Measurements from ENCODE around the gene NEK10. TPM values are rescaled to one million over a fixed set of nuclear protein-coding genes. Genes with fewer than 3 reads are reported as not detected.
"Not testable (repeated sequence)": the region's sequence is repeated elsewhere in the genome, so short reads cannot be mapped to it uniquely, and the experiment has no call there.

NEK10 gene
- total RNA-seq, 1 experiment from 2014 or later: 0.29 TPM

DNA sequence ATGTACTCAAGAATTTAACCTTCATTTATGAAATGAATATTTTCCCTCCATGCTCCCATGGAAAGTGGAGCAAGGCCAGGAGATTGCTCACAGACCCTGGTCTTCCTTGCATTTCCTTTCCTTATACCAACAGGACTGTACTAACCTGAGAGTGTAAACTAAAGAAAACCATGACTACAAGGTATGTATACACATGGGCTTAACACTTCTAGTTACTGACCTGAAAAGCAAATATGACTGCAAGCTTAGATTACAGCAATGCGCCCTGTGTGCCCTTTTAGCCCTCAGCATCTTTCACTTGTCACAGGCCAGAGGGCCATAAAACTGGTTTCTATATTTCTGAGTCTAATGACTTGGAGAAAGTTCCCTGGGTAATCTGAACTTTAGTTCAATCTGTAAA lies 52.1 kb downstream of the NEK10 start:
- DNase-seq (ENCODE audit: low read depth): no peak

DNA sequence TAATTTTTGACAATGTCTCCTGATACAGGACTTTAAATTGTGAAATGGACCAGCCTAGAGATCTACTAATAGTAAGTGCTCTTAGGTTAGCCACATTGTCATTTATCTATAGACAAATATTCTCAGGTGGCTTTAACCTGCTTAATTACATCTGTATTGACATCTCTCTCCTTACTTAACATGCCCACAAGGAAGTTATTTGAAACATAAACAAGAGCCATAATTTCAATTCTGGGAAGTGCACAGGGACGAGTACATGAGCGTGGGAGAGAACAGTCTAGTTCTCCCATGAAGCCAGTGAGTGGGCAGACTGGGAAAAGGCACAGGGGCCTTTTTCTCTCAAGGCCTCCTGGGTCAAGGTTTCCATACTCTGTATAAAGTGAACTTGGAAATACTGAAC lies 54.2 kb downstream of the NEK10 start:
- no peak for DNase-seq (ENCODE audit: low read depth)

- DNase-seq (ENCODE audit: low read depth): peak; percentile 53
Measured at GRCh38 chr3:27312044-27312668, 57.0 kb downstream of the NEK10 start.

DNA sequence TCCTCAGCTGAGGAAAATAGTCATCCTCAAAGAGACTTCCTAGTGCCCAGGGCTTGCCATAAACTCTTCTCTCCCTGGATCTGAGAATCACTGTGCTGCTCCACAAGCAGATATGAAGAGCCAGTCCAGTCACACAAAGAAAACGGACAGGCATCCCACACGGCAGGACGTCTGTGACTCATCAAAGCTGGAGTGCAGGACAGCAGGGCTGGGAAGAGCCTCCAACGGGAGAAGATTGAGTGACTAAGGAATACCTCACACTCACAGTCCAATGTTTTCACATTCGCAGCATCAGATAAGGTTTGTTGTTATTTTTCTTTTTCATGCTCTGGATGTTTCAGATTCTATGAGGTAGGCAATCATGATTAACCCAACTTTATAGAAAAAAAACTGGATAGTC lies 57.8 kb downstream of the NEK10 start:
- peak; percentile 93 for DNase-seq (ENCODE audit: low read depth)

- no peak for DNase-seq (ENCODE audit: low read depth)
Measured at GRCh38 chr3:27310688-27311087, 58.5 kb downstream of the NEK10 start.

- DNase-seq (ENCODE audit: low read depth): no peak
Measured at GRCh38 chr3:27307566-27307965, 61.6 kb downstream of the NEK10 start.

DNA sequence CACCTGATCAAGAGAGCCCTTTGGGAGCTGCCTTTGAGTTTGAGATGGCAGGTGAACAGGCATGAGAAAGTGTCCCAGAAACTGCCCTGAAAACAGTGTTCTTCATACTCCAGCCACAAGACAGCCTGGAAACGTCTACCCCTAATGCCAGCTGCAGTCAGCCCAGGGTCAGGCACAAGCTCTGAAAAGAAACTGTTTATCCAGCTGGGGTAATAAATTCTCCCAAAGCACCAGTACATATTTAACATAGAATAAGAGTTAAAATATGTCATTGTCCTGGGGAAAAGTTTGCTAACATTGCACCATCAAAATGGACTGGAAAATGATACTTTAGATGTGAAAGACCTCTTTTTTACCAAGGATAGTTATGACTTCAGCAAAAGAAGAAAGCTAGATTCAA lies 66.3 kb downstream of the NEK10 start:
- DNase-seq (ENCODE audit: low read depth): no peak

DNA sequence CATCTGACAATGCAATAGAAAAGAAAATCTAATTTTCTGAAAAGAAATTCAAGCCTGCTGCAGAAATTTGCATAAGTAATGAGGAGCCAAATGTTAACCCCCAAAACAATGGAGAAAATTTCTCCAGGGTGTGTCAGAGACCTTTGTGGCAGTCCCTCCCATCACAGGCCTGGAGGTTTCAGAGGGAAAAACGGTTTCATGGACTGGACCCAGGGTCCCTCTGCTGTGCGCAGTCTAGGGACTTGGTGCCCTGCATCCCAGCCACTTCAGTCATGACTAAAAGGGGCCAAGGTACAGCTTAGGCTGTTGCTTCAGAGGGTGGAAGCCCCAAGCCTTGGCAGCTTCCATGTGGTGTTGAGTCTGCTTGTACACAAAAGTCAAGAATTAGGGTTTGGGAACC lies 70.2 kb downstream of the NEK10 start:
- DNase-seq (ENCODE audit: low read depth): not testable (repeated sequence)

GRCh38 chr3:27293939-27294338 lies 75.2 kb downstream of the NEK10 start:
- peak; percentile 3 for DNase-seq (ENCODE audit: low read depth)

- DNase-seq (ENCODE audit: low read depth): no peak
Measured at GRCh38 chr3:27290760-27291159, 78.4 kb downstream of the NEK10 start.

DNA sequence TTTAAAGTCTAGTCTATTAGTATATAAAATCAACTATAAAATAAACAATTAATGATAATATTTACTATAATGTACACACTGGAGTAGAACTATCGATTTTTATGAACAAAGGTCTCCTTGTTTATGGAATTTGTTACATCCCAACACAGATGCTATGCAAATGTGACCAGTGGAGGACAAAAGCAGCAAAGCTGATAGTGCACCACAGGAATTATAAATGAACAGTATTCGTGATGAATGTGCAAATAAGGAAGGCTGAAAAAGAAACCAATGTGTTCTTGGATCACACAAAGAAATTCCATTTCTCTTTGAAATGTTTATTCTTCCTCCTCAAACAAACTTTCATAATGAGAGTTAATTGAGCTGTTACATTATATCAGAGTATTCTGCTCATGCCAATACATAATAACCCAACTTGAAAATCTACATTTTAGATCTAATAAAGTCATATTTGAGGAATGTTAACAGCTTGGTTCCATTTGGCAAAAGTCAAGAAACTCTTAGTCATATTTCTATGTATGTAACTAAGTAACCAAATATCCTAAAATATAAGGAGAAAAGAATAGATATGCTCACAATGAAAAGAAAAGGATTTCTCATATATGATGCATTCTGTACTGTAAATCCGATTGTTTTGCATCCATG lies 79.3 kb downstream of the NEK10 start:
- DNase-seq (ENCODE audit: low read depth): no peak

DNA sequence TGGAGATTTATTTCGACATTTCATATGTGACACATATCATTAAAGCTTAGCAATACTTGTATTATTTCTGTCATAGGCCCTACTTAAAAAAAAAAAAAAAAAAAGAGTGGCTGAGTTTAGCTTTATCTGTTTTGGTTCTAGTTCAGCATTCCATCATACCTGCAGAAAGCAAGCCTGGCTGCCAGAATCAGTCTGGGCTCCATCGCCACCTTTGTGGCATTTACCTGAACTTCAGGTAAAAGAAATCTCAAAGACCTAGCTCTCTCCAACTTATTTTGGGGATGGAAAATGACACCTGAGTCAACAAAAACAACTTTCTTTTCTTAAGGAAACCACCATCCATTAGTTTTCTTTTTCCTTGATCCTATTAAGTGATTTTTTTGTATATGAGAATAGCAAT lies 82.1 kb downstream of the NEK10 start:
- no peak for DNase-seq (ENCODE audit: low read depth)

DNA sequence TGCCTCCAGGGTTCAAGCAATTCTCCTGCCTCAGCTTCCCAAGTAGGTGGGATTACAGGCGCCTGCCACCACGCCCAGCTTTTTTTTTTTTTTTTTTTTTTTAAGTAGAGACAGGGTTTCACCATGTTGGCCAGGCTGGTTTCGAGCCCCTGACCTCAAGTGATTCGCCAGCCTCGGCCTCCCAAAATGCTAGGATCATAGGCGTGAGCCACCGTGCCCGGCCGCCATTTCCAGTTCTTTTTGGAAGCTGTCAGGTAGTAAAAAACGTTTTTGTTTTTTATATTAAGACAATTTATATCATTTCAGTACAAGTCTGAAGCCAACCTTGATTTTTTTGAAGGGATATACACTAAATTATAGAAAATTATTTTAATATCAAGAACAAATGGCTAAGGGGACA lies 82.7 kb downstream of the NEK10 start:
- not testable (repeated sequence) for DNase-seq (ENCODE audit: low read depth)

DNA sequence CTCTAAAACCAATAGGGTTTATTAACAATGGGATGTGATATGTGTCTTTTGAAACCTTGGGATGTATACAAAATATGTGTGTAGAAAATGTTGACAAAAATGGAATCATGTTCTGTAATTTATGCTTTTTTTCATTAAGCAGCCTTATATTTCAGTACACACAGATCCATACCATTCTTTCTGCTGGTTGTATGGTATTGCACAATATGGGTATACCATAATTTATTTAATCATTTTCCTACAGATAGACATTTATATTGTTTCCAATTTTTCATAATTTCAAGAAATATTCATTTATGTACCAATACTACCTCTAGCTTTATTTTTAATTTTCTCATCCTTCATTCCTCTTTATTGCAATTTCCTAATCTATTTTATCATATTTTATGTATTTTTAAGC lies 83.5 kb downstream of the NEK10 start:
- DNase-seq (ENCODE audit: low read depth): no peak

DNA sequence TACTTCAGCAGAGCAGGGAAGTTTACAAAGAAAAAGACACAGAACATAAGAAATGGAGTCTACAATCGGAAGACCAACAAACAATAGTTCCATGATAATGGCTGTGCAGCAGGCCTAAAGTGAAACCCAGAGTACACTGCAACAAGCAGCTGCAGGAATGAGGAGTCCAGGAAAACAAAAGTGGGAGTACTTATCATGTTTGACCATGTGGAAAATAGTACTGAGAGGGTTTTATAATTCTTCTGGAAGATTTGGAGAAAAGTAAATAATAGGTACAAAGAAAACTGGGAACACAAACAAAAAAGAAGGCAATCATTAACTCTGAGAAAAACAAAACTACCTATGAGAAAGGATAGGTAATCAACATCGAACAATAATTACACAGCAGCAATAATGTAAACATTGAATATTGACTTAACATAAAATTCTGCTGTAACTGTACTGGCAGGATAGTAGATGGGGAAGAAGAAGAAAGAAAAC lies 87.5 kb downstream of the NEK10 start:
- no peak for DNase-seq (ENCODE audit: low read depth)

- no peak for DNase-seq (ENCODE audit: low read depth)
Measured at GRCh38 chr3:27279123-27279522, 90.1 kb downstream of the NEK10 start.

DNA sequence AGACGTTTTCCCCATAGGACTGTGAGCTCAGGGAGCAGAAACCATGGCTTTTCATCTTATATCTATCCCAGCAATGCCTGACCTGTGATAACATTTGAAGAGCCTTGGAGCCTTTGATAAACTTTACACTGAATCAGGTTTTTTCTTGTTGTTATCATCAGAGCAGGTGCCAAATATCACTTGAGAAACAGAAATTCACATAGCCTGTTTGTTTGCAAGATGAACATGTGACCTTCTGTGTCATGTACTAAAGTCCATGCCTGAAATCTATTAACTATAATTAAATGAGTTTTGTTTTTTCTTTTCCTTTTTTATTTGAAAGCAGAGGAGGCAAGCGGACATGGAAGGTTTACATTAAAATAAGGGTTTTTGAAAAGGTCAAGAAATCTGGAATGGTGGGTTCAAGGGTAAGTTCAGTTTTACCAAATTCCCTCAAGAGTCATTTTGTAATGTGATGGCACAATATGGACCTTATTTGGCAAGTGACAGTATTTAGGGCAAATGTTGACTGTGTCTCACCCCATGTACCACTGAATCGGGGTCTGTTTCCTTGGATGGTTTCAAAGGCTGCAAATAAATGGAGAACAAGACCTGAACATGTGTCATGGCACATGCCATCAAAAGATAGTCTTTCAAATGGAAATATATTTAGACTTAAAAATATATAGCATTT lies 90.7 kb downstream of the NEK10 start:
- no peak for DNase-seq (ENCODE audit: low read depth)

DNA sequence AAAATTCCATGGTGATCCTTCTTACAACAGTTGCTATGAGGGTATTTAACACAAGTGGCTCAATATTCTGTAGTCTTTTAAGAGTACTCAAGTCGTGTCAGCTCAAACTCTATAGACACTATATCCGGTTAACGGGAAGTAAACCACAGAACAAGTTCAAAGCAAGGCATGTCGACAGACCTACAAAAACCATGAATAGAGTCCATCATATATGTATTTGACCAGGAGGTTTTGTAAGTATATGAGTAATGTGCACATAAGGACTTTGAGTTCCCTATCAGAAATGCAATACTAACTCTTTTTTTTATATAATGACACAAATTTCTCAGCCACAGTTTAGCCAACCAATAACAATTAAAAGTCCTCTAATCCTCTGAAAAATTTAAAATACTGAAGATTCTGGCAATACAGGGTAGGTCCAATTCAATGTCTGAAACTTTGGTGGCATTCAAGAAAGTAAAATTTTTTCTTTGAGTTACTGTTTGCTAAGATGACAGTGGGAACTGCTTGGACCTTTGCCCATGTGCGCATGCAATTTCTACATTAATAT lies 93.7 kb downstream of the NEK10 start:
- no peak for DNase-seq (ENCODE audit: low read depth)

GRCh38 chr3:27271890-27272289 lies 97.3 kb downstream of the NEK10 start:
- DNase-seq (ENCODE audit: low read depth): no peak

- no peak for DNase-seq (ENCODE audit: low read depth)
Measured at GRCh38 chr3:27254896-27255295, 114.3 kb downstream of the NEK10 start.

DNA sequence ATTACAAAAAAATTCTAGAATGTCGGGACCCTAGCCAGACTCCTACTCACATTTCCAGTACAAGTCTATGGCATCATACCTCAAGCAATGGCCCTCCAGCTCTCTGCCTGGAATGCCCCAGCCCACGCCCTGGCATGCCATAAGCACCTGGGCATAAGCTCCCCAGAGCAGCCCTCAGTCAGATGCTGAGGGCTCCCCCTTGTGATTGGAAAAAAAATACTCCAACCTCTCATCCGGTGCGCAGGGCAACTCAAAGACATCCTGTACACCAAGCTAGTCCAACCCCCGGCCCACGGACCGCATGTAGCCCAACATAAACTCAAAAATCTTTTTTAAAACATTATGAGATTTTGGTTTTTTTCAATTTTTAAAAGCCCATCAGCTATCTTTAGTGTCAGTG lies 115.4 kb downstream of the NEK10 start:
- DNase-seq (ENCODE audit: low read depth): peak; percentile 1

- no peak for DNase-seq (ENCODE audit: low read depth)
Measured at GRCh38 chr3:27253391-27253790, 115.8 kb downstream of the NEK10 start.

DNA sequence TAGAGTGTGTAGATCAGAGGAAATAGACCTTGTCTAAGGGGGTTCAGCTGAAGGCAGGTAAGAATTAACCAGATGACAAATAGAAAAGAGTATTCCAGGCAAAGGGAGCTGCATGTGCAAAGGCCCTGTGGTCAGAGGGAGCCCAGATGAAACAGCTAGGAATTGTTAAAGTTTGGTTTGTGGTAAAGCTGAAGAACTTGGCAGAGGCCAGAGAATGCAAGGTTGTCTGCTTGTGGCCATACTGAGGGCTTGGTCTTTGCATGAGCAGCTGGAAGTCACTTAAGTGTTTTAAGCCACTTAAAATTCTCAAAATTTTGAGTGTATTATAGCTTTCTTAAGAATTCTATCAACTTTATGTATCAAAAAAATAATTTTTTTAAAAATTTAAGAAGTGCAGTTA lies 116.5 kb downstream of the NEK10 start:
- DNase-seq (ENCODE audit: low read depth): no peak

Data from Daoy (cell line).